ENCODE results near the gene RNF224.
A peak's percentile ranks its signal among the peaks of the same experiment; 100 is the strongest.

RNF224 gene

DNA sequence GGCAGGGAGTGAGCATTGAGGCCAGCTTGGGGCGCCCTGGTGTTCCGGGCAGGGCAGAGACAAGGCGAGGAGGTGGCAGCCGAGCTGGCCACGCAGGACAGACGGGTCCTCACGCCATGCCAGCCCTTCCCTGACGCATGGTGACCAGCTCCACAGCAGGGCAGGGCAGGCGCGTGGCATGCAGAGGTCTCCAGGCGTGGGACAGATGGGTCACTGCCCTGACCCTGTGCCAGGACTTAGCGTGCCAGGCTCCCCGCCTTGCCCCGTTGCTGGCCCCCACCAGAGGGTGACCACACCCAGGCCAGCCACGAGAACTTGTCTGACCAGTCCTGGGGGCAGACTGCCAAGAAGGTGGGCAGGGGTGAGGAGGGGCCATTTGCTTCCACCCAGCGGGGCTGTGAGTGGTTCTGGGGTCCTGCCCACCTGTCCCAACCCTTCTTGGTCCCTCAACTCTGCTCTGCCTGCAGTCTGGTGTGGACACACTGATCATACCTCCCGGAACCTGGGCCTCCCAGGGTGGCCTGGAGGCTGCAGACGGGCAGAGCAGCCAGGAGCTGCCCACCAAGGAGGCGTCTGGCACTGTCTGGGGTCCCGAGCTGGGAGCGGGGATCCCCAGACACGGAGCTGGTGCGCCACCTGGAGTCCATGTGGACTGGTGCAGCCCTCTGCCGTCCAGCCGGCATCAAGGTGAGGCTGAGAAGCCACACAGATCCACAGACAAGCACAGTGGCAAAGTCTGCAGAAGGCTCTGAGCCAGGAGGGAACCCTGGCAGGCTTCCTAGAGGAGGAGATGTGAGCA, at the start of gene RNF224:
Gene RNF224, plus strand, starts transcription at position 449 of the 799 bp plus-strand sequence. CDS start 834 bp downstream, outside the sequence.
- TF ChIP-seq, protein P1, sequence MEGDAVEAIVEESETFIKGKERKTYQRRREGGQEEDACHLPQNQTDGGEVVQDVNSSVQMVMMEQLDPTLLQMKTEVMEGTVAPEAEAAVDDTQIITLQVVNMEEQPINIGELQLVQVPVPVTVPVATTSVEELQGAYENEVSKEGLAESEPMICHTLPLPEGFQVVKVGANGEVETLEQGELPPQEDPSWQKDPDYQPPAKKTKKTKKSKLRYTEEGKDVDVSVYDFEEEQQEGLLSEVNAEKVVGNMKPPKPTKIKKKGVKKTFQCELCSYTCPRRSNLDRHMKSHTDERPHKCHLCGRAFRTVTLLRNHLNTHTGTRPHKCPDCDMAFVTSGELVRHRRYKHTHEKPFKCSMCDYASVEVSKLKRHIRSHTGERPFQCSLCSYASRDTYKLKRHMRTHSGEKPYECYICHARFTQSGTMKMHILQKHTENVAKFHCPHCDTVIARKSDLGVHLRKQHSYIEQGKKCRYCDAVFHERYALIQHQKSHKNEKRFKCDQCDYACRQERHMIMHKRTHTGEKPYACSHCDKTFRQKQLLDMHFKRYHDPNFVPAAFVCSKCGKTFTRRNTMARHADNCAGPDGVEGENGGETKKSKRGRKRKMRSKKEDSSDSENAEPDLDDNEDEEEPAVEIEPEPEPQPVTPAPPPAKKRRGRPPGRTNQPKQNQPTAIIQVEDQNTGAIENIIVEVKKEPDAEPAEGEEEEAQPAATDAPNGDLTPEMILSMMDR (IDR thresholded peaks at IDR 0.05; ENCODE audit: insufficient read depth, low read depth, low read length, missing control alignments) = peak; percentile 90
- DNase-seq (ENCODE audit: low read depth) = peak; percentile 83
- peak within 1 kb of the TSS; percentile 46 for H3K4me3 ChIP-seq (ENCODE audit: low read length)

GRCh38 chr9:137178201-137178938, 48.9 kb upstream of the RNF224 start:
- TF ChIP-seq, protein P1 (IDR thresholded peaks at IDR 0.05; ENCODE audit: insufficient read depth, low read depth, low read length, missing control alignments) = no peak
- no peak overlapping the region for H3K4me3 ChIP-seq (ENCODE audit: low read length)
- no peak for DNase-seq (ENCODE audit: low read depth)

GRCh38 chr9:137178939-137179630, 48.2 kb upstream of the RNF224 start:
- H3K4me3 ChIP-seq (ENCODE audit: low read length) = no peak overlapping the region
- no peak for DNase-seq (ENCODE audit: low read depth)
- TF ChIP-seq, protein P1 (IDR thresholded peaks at IDR 0.05; ENCODE audit: insufficient read depth, low read depth, low read length, missing control alignments) = no peak

DNA sequence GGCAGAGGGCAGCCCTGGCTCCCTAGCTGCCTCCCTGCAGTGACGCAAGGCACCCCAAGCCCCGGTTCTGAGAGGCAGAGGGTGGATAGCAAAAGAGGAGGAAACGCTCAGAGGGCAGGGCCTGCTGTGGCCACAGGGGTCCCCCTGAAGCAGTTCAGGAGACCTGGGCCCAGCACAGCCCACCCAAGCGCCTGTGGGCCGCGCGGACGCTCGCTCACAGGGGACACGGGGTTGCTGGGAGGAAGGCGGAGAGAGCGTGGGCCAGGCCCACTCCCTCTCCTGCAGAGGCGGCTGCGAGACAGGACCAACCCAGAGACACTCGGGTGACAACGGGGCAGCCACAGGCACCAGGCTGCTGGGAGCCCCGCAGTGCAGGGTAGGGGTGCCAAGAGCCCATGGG, 47.5 kb upstream of the RNF224 start:
- no peak overlapping the region for H3K4me3 ChIP-seq (ENCODE audit: low read length)
- DNase-seq (ENCODE audit: low read depth) = no peak
- TF ChIP-seq, protein P1 (IDR thresholded peaks at IDR 0.05; ENCODE audit: insufficient read depth, low read depth, low read length, missing control alignments) = no peak

DNA sequence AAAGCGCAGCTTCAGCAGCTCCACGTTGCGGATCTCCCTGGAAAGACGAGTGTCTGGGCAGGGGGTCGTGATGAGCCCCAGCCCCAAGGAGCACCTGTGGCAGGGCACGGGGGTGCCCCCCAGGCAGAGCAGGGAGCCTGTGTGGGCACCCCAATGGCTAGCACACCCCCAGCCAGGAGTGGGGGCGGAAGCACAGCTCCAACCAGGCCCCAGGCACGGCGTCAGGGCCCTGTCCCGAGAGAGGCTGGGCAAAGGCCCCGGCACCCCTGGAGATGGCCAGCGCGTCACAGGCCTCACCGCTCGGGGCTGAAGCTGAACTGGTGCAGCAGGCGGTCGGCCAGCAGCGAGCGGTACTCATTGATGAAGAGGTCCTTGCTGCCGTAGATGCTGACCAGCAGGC, 46.8 kb upstream of the RNF224 start:
- TF ChIP-seq, protein P1 (IDR thresholded peaks at IDR 0.05; ENCODE audit: insufficient read depth, low read depth, low read length, missing control alignments) = no peak
- DNase-seq (ENCODE audit: low read depth) = no peak

DNA sequence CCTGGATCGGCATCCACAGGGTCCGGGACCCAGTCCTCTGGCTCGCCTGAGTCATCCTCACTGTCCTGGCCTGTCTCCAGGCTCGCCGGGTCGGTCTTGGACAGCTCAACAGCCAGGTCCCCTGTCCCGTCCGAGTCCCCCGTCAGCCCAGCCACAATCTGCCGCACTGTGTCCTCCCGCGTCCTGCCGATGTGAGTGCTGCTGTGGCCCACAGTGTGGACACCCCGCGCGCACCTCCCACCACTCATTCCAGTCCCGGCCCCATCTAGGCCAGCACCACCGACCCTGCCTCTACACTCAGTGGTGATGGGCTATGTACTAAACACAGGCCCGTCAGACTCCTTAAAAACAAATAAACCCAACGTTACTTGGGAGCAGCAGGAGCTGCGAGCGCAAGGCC, 45.6 kb upstream of the RNF224 start:
- DNase-seq (ENCODE audit: low read depth) = no peak
- TF ChIP-seq, protein P1 (IDR thresholded peaks at IDR 0.05; ENCODE audit: insufficient read depth, low read depth, low read length, missing control alignments) = no peak
- H3K4me3 ChIP-seq (ENCODE audit: low read length) = no peak overlapping the region

More for the DNA sequence above, 46.8 kb upstream of the RNF224 start:
- no peak overlapping the region for H3K4me3 ChIP-seq (ENCODE audit: low read length)

Measured in epithelial cell of esophagus (primary cell).